PC-9 (cell line): Measurements from ENCODE around the gene DHX16. TPM values are rescaled to one million over a fixed set of nuclear protein-coding genes. Genes with fewer than 3 reads are reported as not detected.

Experiments used
- BruUV-seq: library from RNA; stranded (reverse); fragments of 400-500 nt; replicated peaks from 2 replicates; lab custom pipeline; 2021; lab: Mats Ljungman, UMichigan
- CTCF ChIA-PET: fragments of 300-600 bp; sonication (Branson Sonifier 250); formaldehyde crosslinking; loops from one replicate; lab custom pipeline; 2022; ENCODE audit warnings: antibody characterized with exemption; lab: Charles Lee
- POLR2A ChIA-PET: fragments of 300-600 bp; sonication (Branson Sonifier 250); formaldehyde crosslinking; loops from one replicate; lab custom pipeline; 2022; ENCODE audit warnings: antibody characterized with exemption; ENCODE audit not compliant: unreplicated experiment; lab: Charles Lee
- DNase-seq, 2 experiments: peaks; one replicate each; pipeline versions ENCODE4 v3.0.0 to v3.0.0-alpha.2; 2015 to 2022; ENCODE audit warnings: mixed read lengths in 1 of 2
- H2AFZ ChIP-seq: fragments of 200-600 bp; sonication (generic); 2 replicates; pipeline ENCODE4 v1.8.1; 2017; ENCODE audit warnings: antibody characterized with exemption
- H3F3A ChIP-seq: fragments of 200-600 bp; sonication (generic); 2 replicates; pipeline ENCODE4 v1.8.1; 2017; ENCODE audit warnings: antibody characterized with exemption, mild to moderate bottlenecking, low read depth; ENCODE audit not compliant: insufficient read depth
- H3K27ac ChIP-seq: fragments of 200-600 bp; sonication (generic); 2 replicates; pipeline ENCODE4 v1.6.1; 2016; ENCODE audit warnings: mixed run types
- H3K27me3 ChIP-seq: fragments of 200-600 bp; sonication (generic); 2 replicates; pipeline ENCODE4 v1.6.1; 2016; ENCODE audit warnings: low read depth, mixed run types; ENCODE audit not compliant: insufficient read depth
- H3K36me3 ChIP-seq: fragments of 200-600 bp; sonication (generic); 2 replicates; pipeline ENCODE4 v1.6.1; 2016; ENCODE audit warnings: low read depth, mixed run types
- H3K4me1 ChIP-seq: fragments of 200-600 bp; sonication (generic); replicated peaks from 2 replicates; pipeline ENCODE4 v1.6.1; 2016; ENCODE audit warnings: mixed run types; ENCODE audit not compliant: insufficient read depth
- H3K4me2 ChIP-seq: fragments of 200-600 bp; sonication (generic); 2 replicates; pipeline ENCODE4 v1.6.1; 2017; ENCODE audit warnings: mixed run types
- H3K4me3 ChIP-seq: fragments of 200-600 bp; sonication (generic); 2 replicates; pipeline ENCODE4 v1.6.1; 2016; ENCODE audit warnings: mixed run types
- H3K79me2 ChIP-seq: fragments of 200-600 bp; sonication (generic); 2 replicates; pipeline ENCODE4 v1.6.1; 2017; ENCODE audit warnings: low read depth, mixed run types
- H3K9me2 ChIP-seq: fragments of 200-600 bp; sonication (generic); 2 replicates; pipeline ENCODE4 v1.8.1; 2017; ENCODE audit warnings: mild to moderate bottlenecking; ENCODE audit not compliant: insufficient read depth
- H3K9me3 ChIP-seq: fragments of 200-600 bp; sonication (generic); 2 replicates; pipeline ENCODE4 v1.8.1; 2016; ENCODE audit warnings: low read depth; ENCODE audit not compliant: insufficient read depth
- H4K20me1 ChIP-seq: fragments of 200-600 bp; sonication (generic); 2 replicates; pipeline ENCODE4 v1.8.1; 2017; ENCODE audit not compliant: insufficient read depth
- EZH2 ChIP-seq: fragments of 200-600 bp; sonication (generic); IDR thresholded peaks from 2 replicates; pipeline ENCODE4 v1.8.0; 2017; ENCODE audit warnings: antibody characterized with exemption, low read depth
- intact Hi-C: fragments of 100-400 bp; cut with micrococcal nuclease; formaldehyde crosslinking; loops from one replicate; pipeline ENCODE4 v1.10.0; 2022; ENCODE audit not compliant: unreplicated experiment
- total RNA-seq: library from RNA; stranded (reverse); gene quantifications from 2 replicates; pipeline ENCODE4 v1.2.3, GENCODE V29; 2021
- TF ChIP-seq, protein P1 (sequence below): fragments of 200-600 bp; sonication (generic); conservative IDR thresholded peaks from 2 replicates; pipeline ENCODE4 v1.6.1; 2017; ENCODE audit warnings: mixed run types, antibody characterized with exemption, mild to moderate bottlenecking, moderate library complexity

The DHX16 gene
- total RNA-seq, 1 experiment from 2014 or later = 43.5 TPM

DNA sequence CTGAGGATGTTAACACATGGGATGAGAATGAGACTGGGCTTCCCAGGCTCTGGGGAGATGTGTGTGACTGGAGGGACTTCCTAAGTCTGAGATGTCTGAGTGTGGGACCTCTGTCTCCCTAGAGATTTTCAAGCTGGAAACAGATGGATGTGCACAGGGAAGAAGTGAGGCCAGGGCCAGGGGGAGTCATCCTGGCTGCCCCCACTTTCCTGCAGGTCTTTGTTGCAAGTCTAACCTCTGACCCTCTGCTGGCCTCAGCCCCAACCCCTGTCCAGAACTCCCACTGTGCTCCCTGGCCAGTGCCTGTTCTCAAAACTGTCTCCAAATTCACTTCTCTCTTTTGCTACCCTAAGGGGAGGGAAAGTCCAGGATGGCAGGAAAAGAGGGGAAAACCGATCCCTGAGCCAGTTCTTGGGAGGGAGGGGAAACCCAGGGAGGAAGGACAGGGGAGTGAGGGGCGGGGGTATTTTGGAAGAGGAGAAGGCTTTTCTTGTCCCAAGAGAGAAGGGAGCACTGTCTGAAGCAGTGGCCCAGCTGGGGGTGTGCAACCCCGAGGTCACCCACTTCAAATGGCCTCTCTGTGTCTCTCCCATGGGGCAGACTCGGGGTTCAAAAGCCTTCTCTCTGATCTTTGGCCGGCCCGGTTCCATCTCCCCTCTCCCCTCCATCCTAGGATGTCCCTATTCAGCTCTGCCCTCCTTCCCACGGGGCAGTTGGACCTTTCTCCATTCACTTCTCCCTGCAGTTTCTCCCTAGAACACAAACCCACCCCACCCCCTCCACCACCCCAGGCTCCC is 10.6 kb upstream of the DHX16 start:
- Histone ChIP-seq H4K20me1 (no peaks in the 10 kb centered on the region), H3K9me2 (no peaks in the 10 kb centered on the region), H3K4me1 (peaks cover 54% of the 10 kb centered on the region), H3K79me2 (peaks cover 69% of the 10 kb centered on the region), H3K9me3 (no peaks in the 10 kb centered on the region), H3K27ac (peak overlapping the region; percentile 84), H3K4me2 (peak overlapping the region; percentile 93), H3K36me3 (no peaks in the 10 kb centered on the region), H3K4me3 (peak overlapping the region; percentile 98), H2AFZ (no peak overlapping the region), H3K27me3 (no peaks in the 10 kb centered on the region), H3F3A (peaks cover 58% of the 10 kb centered on the region)
- TF ChIP-seq, protein P1, sequence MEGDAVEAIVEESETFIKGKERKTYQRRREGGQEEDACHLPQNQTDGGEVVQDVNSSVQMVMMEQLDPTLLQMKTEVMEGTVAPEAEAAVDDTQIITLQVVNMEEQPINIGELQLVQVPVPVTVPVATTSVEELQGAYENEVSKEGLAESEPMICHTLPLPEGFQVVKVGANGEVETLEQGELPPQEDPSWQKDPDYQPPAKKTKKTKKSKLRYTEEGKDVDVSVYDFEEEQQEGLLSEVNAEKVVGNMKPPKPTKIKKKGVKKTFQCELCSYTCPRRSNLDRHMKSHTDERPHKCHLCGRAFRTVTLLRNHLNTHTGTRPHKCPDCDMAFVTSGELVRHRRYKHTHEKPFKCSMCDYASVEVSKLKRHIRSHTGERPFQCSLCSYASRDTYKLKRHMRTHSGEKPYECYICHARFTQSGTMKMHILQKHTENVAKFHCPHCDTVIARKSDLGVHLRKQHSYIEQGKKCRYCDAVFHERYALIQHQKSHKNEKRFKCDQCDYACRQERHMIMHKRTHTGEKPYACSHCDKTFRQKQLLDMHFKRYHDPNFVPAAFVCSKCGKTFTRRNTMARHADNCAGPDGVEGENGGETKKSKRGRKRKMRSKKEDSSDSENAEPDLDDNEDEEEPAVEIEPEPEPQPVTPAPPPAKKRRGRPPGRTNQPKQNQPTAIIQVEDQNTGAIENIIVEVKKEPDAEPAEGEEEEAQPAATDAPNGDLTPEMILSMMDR = no peak
- TF ChIP-seq EZH2 = no peak
- ChIA-PET POLR2A (no interaction called here), CTCF (no interaction called here)
- intact Hi-C loops = loop anchor here (2.0 kb wide), 1 partner anchor 199 kb away; no protein-coding TSS in a partner anchor
- DNase-seq = no peak
- BruUV-seq = no TSS peak

DNA sequence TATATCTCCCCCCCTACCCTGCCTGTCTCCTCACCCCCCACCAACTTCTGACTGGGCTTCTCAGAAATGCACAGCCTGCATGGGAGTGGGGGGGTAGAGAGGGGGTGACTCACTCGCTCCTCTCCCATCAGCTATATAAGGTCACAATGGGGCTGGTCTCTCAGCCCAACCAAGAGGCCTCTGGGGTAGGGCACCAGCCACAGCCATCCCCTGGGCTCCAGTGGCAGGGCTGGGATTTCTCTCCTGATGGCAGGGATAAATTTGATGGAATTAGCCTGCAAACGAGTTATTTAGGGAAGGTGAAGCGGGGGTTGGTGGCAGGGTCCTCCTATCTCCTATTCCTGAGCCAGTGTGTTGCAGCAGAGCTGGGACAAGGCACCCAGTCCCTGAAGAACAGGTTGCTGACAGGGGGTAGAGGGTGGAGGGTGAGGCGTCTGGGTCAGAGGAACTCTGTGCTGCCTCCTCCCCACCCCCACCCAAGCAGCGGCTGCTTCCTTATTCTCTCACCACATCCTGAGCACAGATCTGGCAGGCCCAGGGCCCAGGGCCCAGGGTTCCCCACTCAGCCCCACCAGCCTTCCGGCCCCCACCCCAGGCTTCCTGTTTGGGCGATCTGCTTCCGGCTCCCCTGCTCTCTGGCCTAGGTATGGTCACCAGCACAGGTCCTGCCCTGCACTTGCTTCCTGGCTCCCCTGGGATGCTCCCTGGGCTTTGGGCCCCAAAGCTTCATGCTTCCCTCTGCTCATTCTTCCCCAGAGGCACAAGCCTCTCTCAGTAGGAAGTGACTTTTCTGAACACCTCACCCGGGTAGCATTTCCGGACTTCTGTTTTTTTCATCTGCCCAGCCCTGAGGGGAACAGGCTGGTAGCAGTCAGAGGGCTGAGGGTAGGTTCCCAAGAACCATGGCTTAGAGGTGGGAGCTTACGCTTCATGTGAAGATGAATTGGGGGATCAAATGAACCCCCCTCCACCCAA is 9.6 kb upstream of the DHX16 start:
- Histone ChIP-seq H3K4me1 (peaks cover 46% of the 10 kb centered on the region), H4K20me1 (no peaks in the 10 kb centered on the region), H3K79me2 (peaks cover 63% of the 10 kb centered on the region), H3K9me3 (no peaks in the 10 kb centered on the region), H3K4me2 (peak overlapping the region; percentile 93), H3K9me2 (no peaks in the 10 kb centered on the region), H3K27ac (peak overlapping the region; percentile 84), H2AFZ (no peak overlapping the region), H3K27me3 (no peaks in the 10 kb centered on the region), H3F3A (peaks cover 56% of the 10 kb centered on the region), H3K4me3 (peak overlapping the region; percentile 98), H3K36me3 (no peaks in the 10 kb centered on the region)
- ChIA-PET CTCF (interaction anchor here (1.0 kb wide), 1 partner anchor 44 kb away, joined by 5 read pairs; no protein-coding TSS in a partner anchor), POLR2A (interaction anchor here (0.5 to 0.6 kb wide), 2 partner anchors 45 to 107 kb away, joined by 4 read pairs; no protein-coding TSS in a partner anchor)
- BruUV-seq = TSS peak; percentile 84
- peak; percentile 71 to 79 for DNase-seq
- TF ChIP-seq, protein P1 = no peak
- TF ChIP-seq EZH2 = no peak
- intact Hi-C loops = loop anchor here (1.0 to 2.0 kb wide), 2 partner anchors 35 to 200 kb away; partner anchors contain the start of gene MDC1

DNA sequence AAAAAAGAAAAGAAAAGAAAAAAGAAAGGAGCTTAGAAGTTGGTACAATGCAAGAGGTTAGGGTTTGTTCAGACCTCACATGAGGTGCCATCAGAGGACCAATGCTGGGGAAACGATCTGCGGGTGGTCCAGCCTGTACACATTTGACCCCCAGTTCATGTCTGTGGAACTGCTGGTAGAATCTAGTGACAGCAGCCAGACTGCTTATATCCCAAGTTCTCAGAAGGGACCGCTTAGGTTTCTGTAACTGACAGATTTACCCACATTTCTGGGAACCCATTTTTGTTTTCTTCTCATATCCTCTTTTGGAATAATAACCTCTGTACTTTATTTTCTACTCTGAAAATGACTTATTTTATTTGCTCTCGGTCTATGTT is 8.9 kb upstream of the DHX16 start:
- H2AFZ ChIP-seq = no peak overlapping the region
- no peak for DNase-seq
- TF ChIP-seq, protein P1 = no peak
- TF ChIP-seq EZH2 = no peak
- TSS peak; percentile 2 for BruUV-seq
- peak overlapping the region; percentile 98 for H3K4me3 ChIP-seq
- ChIA-PET POLR2A (interaction anchor here (0.6 kb wide), 1 partner anchor 46 kb away, joined by 4 read pairs; no protein-coding TSS in a partner anchor), CTCF (interaction anchor here (1.0 kb wide), 1 partner anchor 45 kb away, joined by 5 read pairs; no protein-coding TSS in a partner anchor)
- H3K9me2 ChIP-seq = no peaks in the 10 kb centered on the region
- intact Hi-C loops = loop anchor here (1.0 to 2.0 kb wide), 2 partner anchors 36 to 201 kb away; partner anchors contain the start of gene MDC1
- H3K27ac ChIP-seq = peak overlapping the region; percentile 84
- peaks cover 63% of the 10 kb centered on the region for H3K79me2 ChIP-seq
- no peaks in the 10 kb centered on the region for H3K9me3 ChIP-seq
- H3K4me2 ChIP-seq = peak overlapping the region; percentile 93
- peaks cover 58% of the 10 kb centered on the region for H3F3A ChIP-seq
- peaks cover 46% of the 10 kb centered on the region for H3K4me1 ChIP-seq
- no peaks in the 10 kb centered on the region for H4K20me1 ChIP-seq
- no peaks in the 10 kb centered on the region for H3K36me3 ChIP-seq
- no peaks in the 10 kb centered on the region for H3K27me3 ChIP-seq
